ENCODE data around the gene GRID1.

The GRID1 gene

GRCh38 chr10:85657476-85658113 lies 709.0 kb downstream of the GRID1 start:
- TF ChIP-seq POLR2A (IDR thresholded peaks at IDR 0.05; ENCODE audit: low read length) (no peak), GATA1 (IDR thresholded peaks at IDR 0.05; ENCODE audit: low read depth, low read length) (no peak)
- no peak for DNase-seq

GRCh38 chr10:85655411-85655810 lies 711.2 kb downstream of the GRID1 start:
- DNase-seq = no peak
- TF ChIP-seq GATA1 (IDR thresholded peaks at IDR 0.05; ENCODE audit: low read depth, low read length) (no peak), POLR2A (IDR thresholded peaks at IDR 0.05; ENCODE audit: low read length) (no peak)

GRCh38 chr10:85651497-85651882 lies 715.1 kb downstream of the GRID1 start:
- DNase-seq = no peak
- TF ChIP-seq GATA1 (IDR thresholded peaks at IDR 0.05; ENCODE audit: low read depth, low read length) = no peak
- TF ChIP-seq POLR2A (IDR thresholded peaks at IDR 0.05; ENCODE audit: low read length) = no peak

- no peak for DNase-seq
- TF ChIP-seq POLR2A (IDR thresholded peaks at IDR 0.05; ENCODE audit: low read length) (no peak), GATA1 (IDR thresholded peaks at IDR 0.05; ENCODE audit: low read depth, low read length) (no peak)
Measured at GRCh38 chr10:85650791-85651496, 715.7 kb downstream of the GRID1 start.

- TF ChIP-seq POLR2A (IDR thresholded peaks at IDR 0.05; ENCODE audit: low read length) (no peak), GATA1 (IDR thresholded peaks at IDR 0.05; ENCODE audit: low read depth, low read length) (no peak)
- DNase-seq = no peak
Measured at GRCh38 chr10:85649461-85649860, 717.1 kb downstream of the GRID1 start.

GRCh38 chr10:85648279-85648754 lies 718.3 kb downstream of the GRID1 start:
- TF ChIP-seq POLR2A (IDR thresholded peaks at IDR 0.05; ENCODE audit: low read length) (no peak), GATA1 (IDR thresholded peaks at IDR 0.05; ENCODE audit: low read depth, low read length) (no peak)
- DNase-seq = no peak

GRCh38 chr10:85647741-85648140 lies 718.9 kb downstream of the GRID1 start:
- TF ChIP-seq GATA1 (IDR thresholded peaks at IDR 0.05; ENCODE audit: low read depth, low read length) (no peak), POLR2A (IDR thresholded peaks at IDR 0.05; ENCODE audit: low read length) (no peak)

GRCh38 chr10:85645926-85646711 lies 720.5 kb downstream of the GRID1 start:
- TF ChIP-seq GATA1 (IDR thresholded peaks at IDR 0.05; ENCODE audit: low read depth, low read length) (no peak), POLR2A (IDR thresholded peaks at IDR 0.05; ENCODE audit: low read length) (no peak)
- DNase-seq = no peak

More at GRCh38 chr10:85647741-85648140, 718.9 kb downstream of the GRID1 start:
- no peak for DNase-seq

GRCh38 chr10:85645053-85645452 lies 721.5 kb downstream of the GRID1 start:
- TF ChIP-seq POLR2A (IDR thresholded peaks at IDR 0.05; ENCODE audit: low read length) = no peak
- no peak for TF ChIP-seq GATA1 (IDR thresholded peaks at IDR 0.05; ENCODE audit: low read depth, low read length)
- DNase-seq = no peak

GRCh38 chr10:85643845-85644525 lies 722.6 kb downstream of the GRID1 start:
- DNase-seq = no peak
- no peak for TF ChIP-seq POLR2A (IDR thresholded peaks at IDR 0.05; ENCODE audit: low read length)
- no peak for TF ChIP-seq GATA1 (IDR thresholded peaks at IDR 0.05; ENCODE audit: low read depth, low read length)

- TF ChIP-seq GATA1 (IDR thresholded peaks at IDR 0.05; ENCODE audit: low read depth, low read length) = no peak
- no peak for DNase-seq
Measured at GRCh38 chr10:85643171-85643844, 723.3 kb downstream of the GRID1 start.

GRCh38 chr10:85642421-85643170 lies 724.0 kb downstream of the GRID1 start:
- no peak for TF ChIP-seq GATA1 (IDR thresholded peaks at IDR 0.05; ENCODE audit: low read depth, low read length)
- TF ChIP-seq POLR2A (IDR thresholded peaks at IDR 0.05; ENCODE audit: low read length) = no peak
- no peak for DNase-seq

- no peak for DNase-seq
- TF ChIP-seq POLR2A (IDR thresholded peaks at IDR 0.05; ENCODE audit: low read length) (no peak), GATA1 (IDR thresholded peaks at IDR 0.05; ENCODE audit: low read depth, low read length) (no peak)
Measured at GRCh38 chr10:85642082-85642420, 724.5 kb downstream of the GRID1 start.

All from erythroblast (primary cell).